BLaER1 (cell line): Measurements from ENCODE around the gene MCRS1.
"Not testable (repeated sequence)": the region's sequence is repeated elsewhere in the genome, so short reads cannot be mapped to it uniquely, and the experiment has no call there.

Experiments used
- H3K27ac ChIP-seq: shearing (Covaris generic); formaldehyde crosslinking; 2 replicates; pipeline ENCODE4 v1.8.1; 2022
- H3K27me3 ChIP-seq: shearing (Covaris generic); formaldehyde crosslinking; 2 replicates; pipeline ENCODE4 v1.8.1; 2022
- H3K36me3 ChIP-seq: shearing (Covaris generic); formaldehyde crosslinking; 2 replicates; pipeline ENCODE4 v1.8.1; 2022
- H3K4me1 ChIP-seq: shearing (Covaris generic); formaldehyde crosslinking; 2 replicates; pipeline ENCODE4 v1.8.1; 2022
- H3K4me2 ChIP-seq: shearing (Covaris generic); formaldehyde crosslinking; 2 replicates; pipeline ENCODE4 v1.8.1; 2022
- H3K4me3 ChIP-seq: shearing (Covaris generic); formaldehyde crosslinking; 2 replicates; pipeline ENCODE4 v1.8.1; 2022
- H3K9ac ChIP-seq: shearing (Covaris generic); formaldehyde crosslinking; 2 replicates; pipeline ENCODE4 v1.8.1; 2022
- H3K9me3 ChIP-seq: shearing (Covaris generic); formaldehyde crosslinking; 2 replicates; pipeline ENCODE4 v1.8.1; 2022
- H4K20me1 ChIP-seq: shearing (Covaris generic); formaldehyde crosslinking; 2 replicates; pipeline ENCODE4 v1.8.1; 2022
- Cebpa-rat ChIP-seq: shearing (Covaris generic); IDR thresholded peaks from 2 replicates; pipeline ENCODE4 v1.8.1; 2022

Gene MCRS1

DNA sequence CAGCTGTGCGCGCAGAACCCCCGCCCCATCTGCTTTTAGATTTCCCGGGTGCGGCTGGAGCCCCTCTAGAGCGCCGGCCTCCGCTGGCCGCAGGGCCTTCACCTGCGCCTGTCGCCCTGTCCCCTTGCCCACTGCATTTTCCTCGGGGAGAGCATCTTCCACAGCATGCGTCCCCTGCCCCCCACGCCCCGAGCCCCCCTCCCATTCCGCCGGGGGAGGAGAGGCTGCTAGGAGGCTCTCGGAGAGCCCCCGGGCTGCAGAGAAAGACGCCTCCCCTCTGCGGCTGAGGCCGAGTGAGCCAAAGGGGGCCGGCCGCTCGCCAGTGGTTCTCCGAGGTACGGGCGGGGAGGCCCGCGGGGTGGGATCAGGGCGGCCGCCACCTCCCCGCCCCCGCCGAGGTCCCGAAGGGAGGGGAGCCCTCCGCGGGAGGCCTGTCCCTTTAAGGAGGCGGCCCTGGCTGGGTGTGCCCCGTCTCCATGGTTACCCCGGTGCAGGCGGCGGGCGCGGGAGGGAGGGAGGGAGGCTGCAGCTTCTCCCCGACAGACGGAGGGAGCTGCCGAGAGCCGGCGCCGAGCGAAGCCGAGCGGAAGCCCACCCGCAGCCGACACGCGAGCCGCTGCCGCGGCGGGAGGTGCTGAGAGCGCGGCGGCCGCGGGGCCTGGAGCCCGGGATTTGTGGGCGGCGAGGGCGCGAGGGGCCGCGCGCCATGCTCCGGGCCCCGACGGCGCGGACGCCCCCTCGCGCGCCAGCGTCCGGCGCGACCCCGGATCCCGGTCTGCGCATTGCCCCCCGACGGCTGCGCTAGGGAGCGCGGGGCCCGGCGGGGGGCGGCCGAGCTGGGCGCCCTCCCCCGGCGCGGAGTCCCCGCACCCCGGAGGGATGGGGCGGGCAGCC lies 29.2 kb downstream of the MCRS1 start, which contains the start of gene KCNH3:
KCNH3 (plus strand) TSS at position 521 of the 894 bp plus-strand sequence. CDS start 387 bp downstream, outside the sequence.
- Histone ChIP-seq H3K9ac (peak within 1 kb of the TSS; percentile 36; the same call in 1 of the 2 replicates), H3K9me3 (no peaks in the 10 kb centered on the region), H3K36me3 (no peaks in the 10 kb centered on the region), H3K27me3 (peaks cover 81% of the 10 kb centered on the region), H3K4me3 (peak within 1 kb of the TSS; percentile 62), H4K20me1 (peaks cover 56% of the 10 kb centered on the region), H3K27ac (no peak within 1 kb of the TSS), H3K4me2 (peak within 1 kb of the TSS; percentile 87), H3K4me1 (peaks cover 38% of the 10 kb centered on the region)
- TF ChIP-seq Cebpa-rat = no peak

DNA sequence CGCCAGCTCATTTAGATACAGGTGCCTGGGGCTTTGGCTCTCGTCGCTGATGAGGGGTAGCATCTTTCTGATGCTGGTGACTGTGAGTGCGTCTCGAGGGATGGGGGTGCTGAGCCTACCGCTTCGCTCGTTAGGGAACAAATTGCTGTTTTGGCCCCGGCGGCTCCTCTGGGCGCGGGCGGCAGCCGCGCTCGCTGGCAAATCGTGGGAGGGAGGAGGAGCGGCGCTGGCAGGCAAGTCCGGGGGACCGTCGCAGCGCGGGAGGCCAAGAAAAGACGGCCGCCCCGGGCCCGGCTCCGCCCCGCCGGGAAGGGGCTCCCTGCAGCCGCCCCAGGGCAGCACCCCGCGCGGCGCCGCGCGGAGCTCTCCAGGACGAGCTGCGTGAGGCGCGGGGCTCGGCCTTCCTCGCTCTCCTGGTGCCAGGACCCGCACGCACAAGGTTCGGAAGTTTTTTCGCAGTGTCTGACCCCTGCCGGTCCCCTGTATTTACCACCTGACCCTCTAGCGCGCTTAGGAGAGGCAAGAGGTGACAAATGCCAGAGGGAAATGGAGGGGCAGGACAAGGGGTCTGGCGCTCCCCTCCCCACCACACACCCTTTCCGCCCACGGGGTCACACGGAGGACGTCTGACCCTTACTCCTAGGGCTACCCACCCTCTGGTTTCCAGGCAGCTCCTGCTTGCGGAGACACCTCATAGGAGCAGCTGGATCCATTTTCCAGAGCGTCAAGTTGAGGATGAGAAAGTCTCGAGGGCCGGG lies 30.0 kb downstream of the MCRS1 start:
- no peak overlapping the region for H3K27ac ChIP-seq

GRCh38 chr12:49537231-49537751 lies 30.7 kb downstream of the MCRS1 start:
- Histone ChIP-seq H3K4me2 (peak overlapping the region; percentile 87), H3K27me3 (peaks cover 80% of the 10 kb centered on the region), H3K4me3 (peak overlapping the region; percentile 62), H3K36me3 (no peaks in the 10 kb centered on the region), H3K9ac (no peak overlapping the region), H3K27ac (no peak overlapping the region), H4K20me1 (peaks cover 56% of the 10 kb centered on the region), H3K9me3 (no peaks in the 10 kb centered on the region), H3K4me1 (peaks cover 32% of the 10 kb centered on the region)
- TF ChIP-seq Cebpa-rat = no peak

More for the DNA sequence above, 30.0 kb downstream of the MCRS1 start:
- Histone ChIP-seq H3K36me3 (no peaks in the 10 kb centered on the region), H3K27me3 (peaks cover 81% of the 10 kb centered on the region), H3K9me3 (no peaks in the 10 kb centered on the region), H3K4me3 (peak overlapping the region; percentile 62), H3K4me2 (peak overlapping the region; percentile 87), H3K4me1 (peaks cover 33% of the 10 kb centered on the region), H3K9ac (peak overlapping the region; percentile 36; the same call in 1 of the 2 replicates), H4K20me1 (peaks cover 56% of the 10 kb centered on the region)
- no peak for TF ChIP-seq Cebpa-rat

GRCh38 chr12:49536526-49537071 lies 31.3 kb downstream of the MCRS1 start:
- Histone ChIP-seq H4K20me1 (peaks cover 56% of the 10 kb centered on the region), H3K27me3 (peaks cover 73% of the 10 kb centered on the region)

DNA sequence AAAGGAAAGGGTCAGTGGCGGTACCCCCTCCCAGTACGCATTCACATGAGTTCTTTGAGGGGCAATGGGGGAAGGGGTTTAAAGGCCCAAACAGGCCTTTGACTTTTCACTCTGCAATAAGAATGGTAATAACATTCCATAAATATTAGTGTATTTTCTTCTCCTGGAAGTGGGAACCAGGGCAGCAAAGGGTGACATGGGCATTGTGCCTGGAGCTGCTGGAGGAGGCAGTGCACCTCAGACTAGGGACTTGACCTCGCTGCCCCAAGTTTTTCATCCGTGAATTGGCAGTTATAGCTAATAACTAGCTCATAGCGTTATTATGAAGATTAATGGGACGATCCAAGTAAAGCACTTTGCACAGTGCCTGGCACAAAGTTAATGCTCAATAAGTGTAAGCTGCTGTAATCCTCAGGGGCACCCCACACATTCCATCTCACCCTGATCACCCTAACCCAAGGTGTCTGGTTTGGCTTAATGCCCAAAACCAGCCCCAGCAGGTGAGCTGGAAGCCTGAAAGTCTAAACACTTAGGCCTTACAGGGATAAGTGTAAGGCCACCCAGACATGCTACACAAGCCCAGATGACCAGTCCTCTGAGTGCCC lies 31.9 kb downstream of the MCRS1 start:
- H3K27ac ChIP-seq = no peak overlapping the region
- H3K4me2 ChIP-seq = no peak overlapping the region
- peaks cover 68% of the 10 kb centered on the region for H3K27me3 ChIP-seq
- TF ChIP-seq Cebpa-rat = no peak
- peaks cover 32% of the 10 kb centered on the region for H3K4me1 ChIP-seq
- H3K9me3 ChIP-seq = no peaks in the 10 kb centered on the region
- H3K36me3 ChIP-seq = no peaks in the 10 kb centered on the region
- H3K9ac ChIP-seq = no peak overlapping the region
- H3K4me3 ChIP-seq = no peak overlapping the region
- H4K20me1 ChIP-seq = peaks cover 52% of the 10 kb centered on the region

More at GRCh38 chr12:49536526-49537071, 31.3 kb downstream of the MCRS1 start:
- H3K4me2 ChIP-seq = no peak overlapping the region
- H3K9me3 ChIP-seq = no peaks in the 10 kb centered on the region
- H3K4me3 ChIP-seq = no peak overlapping the region
- H3K36me3 ChIP-seq = no peaks in the 10 kb centered on the region
- no peak for TF ChIP-seq Cebpa-rat
- no peak overlapping the region for H3K9ac ChIP-seq
- H3K4me1 ChIP-seq = peaks cover 32% of the 10 kb centered on the region
- H3K27ac ChIP-seq = no peak overlapping the region

DNA sequence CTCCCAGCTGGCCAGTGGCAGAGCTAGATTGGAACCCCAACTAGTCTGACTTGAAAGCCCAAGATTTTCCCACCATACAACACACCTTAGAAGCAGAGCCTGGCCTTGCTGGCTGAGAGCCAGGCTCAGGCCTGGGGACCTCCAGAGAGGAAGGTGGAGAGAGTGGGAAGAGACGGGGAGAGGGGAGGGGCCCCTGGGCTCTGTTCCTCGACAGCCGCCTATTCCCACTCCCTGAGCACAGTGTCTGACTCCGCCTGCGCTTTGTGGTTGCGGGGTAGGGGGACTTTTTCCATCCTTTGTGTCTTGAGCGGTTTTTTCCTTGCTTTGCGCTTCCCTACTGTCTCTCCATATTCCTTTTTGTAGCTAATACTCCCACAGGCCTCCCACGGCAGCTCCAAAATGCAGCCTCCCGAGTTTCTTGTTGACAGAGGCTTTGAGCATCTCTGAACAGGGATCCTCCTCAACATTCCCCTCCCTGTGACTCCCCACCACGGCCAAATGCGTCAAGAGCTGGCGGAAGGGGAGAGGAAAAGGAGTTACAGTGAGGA lies 33.1 kb downstream of the MCRS1 start:
- Histone ChIP-seq H3K9ac (no peak overlapping the region), H3K4me2 (no peak overlapping the region), H3K36me3 (no peaks in the 10 kb centered on the region), H3K9me3 (no peaks in the 10 kb centered on the region), H3K4me3 (no peak overlapping the region), H3K27ac (no peak overlapping the region), H3K4me1 (peaks cover 28% of the 10 kb centered on the region), H4K20me1 (peaks cover 40% of the 10 kb centered on the region), H3K27me3 (peaks cover 55% of the 10 kb centered on the region)
- TF ChIP-seq Cebpa-rat = no peak

GRCh38 chr12:49534122-49534521 lies 33.8 kb downstream of the MCRS1 start:
- Histone ChIP-seq H3K4me1 (peaks cover 21% of the 10 kb centered on the region), H3K27me3 (peaks cover 49% of the 10 kb centered on the region), H4K20me1 (peaks cover 33% of the 10 kb centered on the region)
- not testable (repeated sequence) for H3K36me3 ChIP-seq, H3K4me3 ChIP-seq, H3K9ac ChIP-seq, H3K9me3 ChIP-seq, H3K4me2 ChIP-seq, H3K27ac ChIP-seq

DNA sequence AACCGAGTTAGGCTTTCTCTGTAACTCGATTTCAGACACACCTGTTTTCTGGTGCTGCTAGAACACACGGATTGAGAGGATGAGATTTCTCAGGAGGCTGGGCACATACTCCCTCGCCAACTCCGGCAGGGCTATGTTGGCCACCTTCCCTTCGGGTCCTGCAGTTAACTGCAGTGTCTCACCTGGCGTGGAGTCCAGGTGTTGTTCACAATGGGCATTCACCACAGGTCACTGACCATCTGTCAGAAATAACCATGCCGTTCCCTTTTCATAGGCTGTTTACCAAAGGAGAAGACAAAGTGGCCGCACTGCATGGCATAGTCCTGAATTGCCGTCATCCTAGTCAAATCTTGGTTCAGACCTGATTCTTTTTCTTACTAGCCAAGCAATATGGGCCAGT lies 34.6 kb downstream of the MCRS1 start:
- Histone ChIP-seq H3K36me3 (peaks cover 10% of the 10 kb centered on the region; the same call in 1 of the 2 replicates), H3K27ac (no peak overlapping the region), H3K4me3 (no peak overlapping the region), H3K4me2 (no peak overlapping the region), H3K4me1 (peaks cover 18% of the 10 kb centered on the region), H3K9me3 (no peaks in the 10 kb centered on the region), H4K20me1 (peaks cover 30% of the 10 kb centered on the region), H3K9ac (no peak overlapping the region), H3K27me3 (peaks cover 41% of the 10 kb centered on the region)
- no peak for TF ChIP-seq Cebpa-rat

DNA sequence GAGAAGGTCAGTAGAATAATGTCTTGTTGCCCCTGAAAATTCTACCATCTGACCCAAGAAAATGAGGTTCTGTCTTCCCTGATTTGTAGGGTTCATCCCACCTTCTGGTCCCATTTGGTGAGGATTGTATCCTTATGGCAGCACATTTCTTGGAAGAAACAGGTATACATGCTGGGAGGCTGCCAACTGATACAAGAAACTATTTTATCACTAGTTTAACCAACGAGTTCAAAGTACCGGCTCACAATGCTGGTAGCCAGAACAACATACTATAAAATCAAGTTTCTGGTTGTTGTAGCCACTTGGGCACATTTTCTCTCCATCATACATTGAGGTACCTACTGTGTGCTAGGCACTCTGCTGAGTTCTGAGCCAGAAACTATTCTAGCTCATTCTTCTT lies 36.2 kb downstream of the MCRS1 start:
- Histone ChIP-seq H3K9me3 (no peaks in the 10 kb centered on the region), H3K36me3 (peaks cover 10% of the 10 kb centered on the region; the same call in 1 of the 2 replicates), H3K27ac (no peak overlapping the region), H3K4me3 (no peak overlapping the region), H3K4me2 (no peak overlapping the region), H4K20me1 (peaks cover 14% of the 10 kb centered on the region), H3K9ac (no peak overlapping the region), H3K27me3 (peaks cover 25% of the 10 kb centered on the region), H3K4me1 (peaks cover 15% of the 10 kb centered on the region)
- no peak for TF ChIP-seq Cebpa-rat
